Activated T-cell treated with anti-CD3 and anti-CD28 coated beads, Interleukin-2, amount 50 U/mL, for 24 hours (primary cell): ENCODE results near the gene CDH12.
"Not testable (repeated sequence)": the region's sequence is repeated elsewhere in the genome, so short reads cannot be mapped to it uniquely, and the experiment has no call there.

Source experiments
- DNase-seq: peaks from one replicate; pipeline ENCODE4 v3.0.0-alpha.2; 2020
- H3K27ac Mint-ChIP-seq: 2 replicates; pipeline ENCODE4 v1.8.0; 2020; ENCODE audit warnings: mild to moderate bottlenecking, mixed read lengths
- H3K27me3 Mint-ChIP-seq: 2 replicates; pipeline ENCODE4 v1.8.0; 2020; ENCODE audit warnings: mixed read lengths
- H3K36me3 Mint-ChIP-seq: 2 replicates; pipeline ENCODE4 v1.8.0; 2020; ENCODE audit warnings: low read depth, mixed read lengths
- H3K4me1 Mint-ChIP-seq: 2 replicates; pipeline ENCODE4 v1.8.0; 2020; ENCODE audit warnings: low read depth, mixed read lengths
- H3K4me3 Mint-ChIP-seq: 2 replicates; pipeline ENCODE4 v1.8.0; 2020; ENCODE audit warnings: mild to moderate bottlenecking, moderate library complexity, mixed read lengths
- H3K9me3 Mint-ChIP-seq: 2 replicates; pipeline ENCODE4 v1.8.0; 2020; ENCODE audit warnings: mixed read lengths

The CDH12 gene

DNA sequence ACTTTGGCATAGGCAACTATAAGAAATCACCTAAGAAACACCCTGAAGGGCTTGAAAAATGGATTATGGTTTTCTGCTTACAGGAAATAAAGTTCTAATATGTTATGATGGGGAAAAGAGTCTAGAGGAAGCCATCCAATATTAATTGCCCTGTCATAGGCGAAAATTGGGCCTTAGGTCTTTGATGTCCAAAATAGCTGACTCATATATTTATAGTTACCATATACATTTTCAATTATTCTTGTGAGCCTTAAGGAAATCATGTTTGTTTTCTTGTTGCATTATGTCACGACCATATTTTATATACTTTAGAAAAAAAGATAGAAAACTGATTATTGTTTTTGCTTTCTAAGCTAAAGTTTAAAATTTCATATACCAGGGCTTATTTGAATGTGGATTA, 509.1 kb downstream of the CDH12 start:
- H3K36me3 Mint-ChIP-seq: no peaks in the 10 kb centered on the region
- no peaks in the 10 kb centered on the region for H3K27me3 Mint-ChIP-seq
- H3K9me3 Mint-ChIP-seq: peaks cover 3% of the 10 kb centered on the region
- no peaks in the 10 kb centered on the region for H3K4me1 Mint-ChIP-seq
- DNase-seq: no peak
- no peak overlapping the region for H3K27ac Mint-ChIP-seq
- H3K4me3 Mint-ChIP-seq: no peak overlapping the region

DNA sequence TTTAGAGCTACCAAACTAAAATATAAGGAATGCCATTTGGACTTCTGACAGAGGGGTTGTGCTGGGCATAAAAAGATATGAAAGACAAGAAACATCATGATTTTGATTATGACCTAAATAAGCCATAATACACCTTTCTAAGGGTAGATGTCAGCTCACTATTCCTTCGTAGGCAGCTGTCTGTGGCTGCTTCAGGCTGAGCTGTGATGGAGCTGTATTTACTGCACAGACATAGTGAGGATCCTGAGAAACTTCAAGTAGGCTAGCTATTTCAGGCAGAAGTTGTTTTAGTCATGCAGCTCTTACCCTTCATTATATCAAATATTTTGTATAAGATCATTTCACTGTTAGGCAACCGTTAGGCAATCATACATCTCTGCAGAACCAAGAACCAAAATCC, 511.7 kb downstream of the CDH12 start:
- Mint-ChIP-seq H3K9me3 (peaks cover 16% of the 10 kb centered on the region), H3K4me1 (no peaks in the 10 kb centered on the region), H3K27me3 (no peaks in the 10 kb centered on the region), H3K36me3 (no peaks in the 10 kb centered on the region), H3K4me3 (no peak overlapping the region), H3K27ac (no peak overlapping the region)
- no peak for DNase-seq

DNA sequence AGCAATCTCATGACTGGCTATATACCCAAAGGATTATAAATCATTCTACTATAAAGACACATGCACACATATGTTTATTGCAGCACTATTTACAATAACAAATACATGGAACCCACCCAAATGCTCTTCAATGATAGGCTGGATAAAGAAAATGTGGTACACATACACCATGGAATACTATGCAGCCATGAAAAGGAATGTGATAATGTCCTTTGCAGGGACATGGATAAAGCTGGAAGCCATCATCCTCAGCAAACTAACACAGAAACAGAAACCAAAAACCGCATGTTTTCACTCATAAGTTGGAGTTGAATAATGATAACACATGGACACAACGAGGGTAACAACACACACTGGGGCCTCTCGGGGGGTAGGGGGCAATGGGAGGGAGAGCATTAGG, 520.2 kb downstream of the CDH12 start:
- not testable (repeated sequence) for DNase-seq, H3K4me1 Mint-ChIP-seq, H3K4me3 Mint-ChIP-seq, H3K27ac Mint-ChIP-seq, H3K36me3 Mint-ChIP-seq, H3K27me3 Mint-ChIP-seq
- peaks cover 26% of the 10 kb centered on the region for H3K9me3 Mint-ChIP-seq

DNA sequence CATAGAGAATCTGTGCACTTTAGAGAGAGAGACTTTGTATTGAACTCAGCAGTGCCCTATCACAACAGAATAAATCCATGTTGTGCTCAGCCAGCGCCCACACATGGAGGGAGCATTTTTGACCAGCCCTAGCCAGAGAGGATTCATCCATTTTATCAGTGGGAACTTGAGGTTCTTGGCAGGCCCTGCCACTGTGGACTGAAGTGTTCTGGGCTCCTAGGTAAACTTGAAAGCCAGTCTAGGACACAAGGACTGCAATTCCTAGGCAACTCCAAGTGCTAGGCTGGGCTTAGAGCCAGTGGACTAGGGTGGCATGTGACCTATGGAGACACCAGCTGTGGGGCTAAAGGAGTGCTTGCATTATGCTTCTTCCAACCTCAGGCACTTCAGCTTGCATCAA, 523.5 kb downstream of the CDH12 start:
- DNase-seq: no peak
- Mint-ChIP-seq H3K9me3 (peaks cover 6% of the 10 kb centered on the region), H3K4me1 (no peaks in the 10 kb centered on the region), H3K27ac (no peak overlapping the region), H3K4me3 (no peak overlapping the region), H3K36me3 (no peaks in the 10 kb centered on the region), H3K27me3 (no peaks in the 10 kb centered on the region)

DNA sequence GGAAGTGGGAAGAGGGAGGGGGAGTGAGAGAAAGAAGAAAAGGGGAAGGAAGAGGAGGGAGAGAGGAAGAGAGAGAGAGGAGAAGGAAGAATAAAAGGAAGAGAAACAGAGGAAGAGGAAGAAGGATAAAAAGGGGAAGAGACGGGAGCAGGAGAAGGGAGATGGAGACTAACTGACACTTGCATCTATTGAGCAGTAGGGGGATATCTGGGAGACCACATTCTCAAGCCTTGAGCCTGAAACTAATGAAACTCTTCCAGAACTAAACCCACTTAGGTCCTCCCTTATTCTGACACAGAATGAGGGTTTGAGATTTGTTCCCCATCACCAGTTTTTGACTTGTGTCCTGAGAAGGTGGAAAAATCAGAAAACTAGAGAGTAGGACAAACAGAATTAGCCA, 533.3 kb downstream of the CDH12 start:
- no peak overlapping the region for H3K27ac Mint-ChIP-seq
- H3K4me1 Mint-ChIP-seq: no peaks in the 10 kb centered on the region
- DNase-seq: no peak
- H3K4me3 Mint-ChIP-seq: no peak overlapping the region
- peaks cover 16% of the 10 kb centered on the region for H3K9me3 Mint-ChIP-seq
- no peaks in the 10 kb centered on the region for H3K27me3 Mint-ChIP-seq
- H3K36me3 Mint-ChIP-seq: no peaks in the 10 kb centered on the region

DNA sequence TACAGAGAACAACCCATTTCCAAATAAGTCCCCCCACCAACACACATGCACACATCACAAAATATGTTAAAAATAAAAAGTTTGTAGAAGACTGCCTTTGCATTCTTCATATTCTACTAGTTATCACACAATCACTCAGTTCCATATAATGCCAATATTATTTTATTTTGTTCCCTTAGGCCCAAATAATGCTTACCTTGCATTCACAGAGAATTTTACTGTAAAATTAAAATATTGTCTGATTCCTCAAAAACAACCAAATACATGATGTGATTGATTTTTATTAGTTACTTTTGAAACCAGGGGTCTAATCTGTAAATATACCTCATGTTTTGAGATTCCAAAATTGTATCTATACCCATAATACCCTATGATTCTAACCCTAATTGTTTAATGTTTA, 536.9 kb downstream of the CDH12 start:
- Mint-ChIP-seq H3K9me3 (peaks cover 21% of the 10 kb centered on the region), H3K36me3 (no peaks in the 10 kb centered on the region), H3K27me3 (no peaks in the 10 kb centered on the region), H3K27ac (no peak overlapping the region), H3K4me3 (no peak overlapping the region), H3K4me1 (no peaks in the 10 kb centered on the region)
- no peak for DNase-seq

DNA sequence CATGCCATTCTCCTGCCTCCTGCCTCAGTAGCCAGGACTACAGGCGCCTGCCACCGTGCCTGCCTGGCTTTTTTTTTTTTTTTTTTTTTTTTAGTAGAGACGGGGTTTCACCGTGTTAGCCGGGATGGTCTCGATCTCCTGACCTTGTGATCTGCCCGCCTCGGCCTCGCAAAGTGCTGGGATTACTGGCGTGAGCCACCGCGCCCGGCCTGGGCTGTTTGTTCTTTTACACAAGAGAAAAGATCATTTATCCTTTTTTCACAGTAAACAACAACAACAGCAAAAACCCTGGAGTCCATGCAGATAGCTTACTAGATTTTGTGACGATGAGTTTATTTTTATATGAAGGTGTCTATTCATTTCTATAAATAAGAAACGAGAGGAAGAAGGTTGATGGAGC, 538.1 kb downstream of the CDH12 start:
- not testable (repeated sequence) for H3K4me3 Mint-ChIP-seq, H3K27ac Mint-ChIP-seq, DNase-seq, H3K27me3 Mint-ChIP-seq, H3K36me3 Mint-ChIP-seq, H3K4me1 Mint-ChIP-seq
- H3K9me3 Mint-ChIP-seq: peaks cover 22% of the 10 kb centered on the region

DNA sequence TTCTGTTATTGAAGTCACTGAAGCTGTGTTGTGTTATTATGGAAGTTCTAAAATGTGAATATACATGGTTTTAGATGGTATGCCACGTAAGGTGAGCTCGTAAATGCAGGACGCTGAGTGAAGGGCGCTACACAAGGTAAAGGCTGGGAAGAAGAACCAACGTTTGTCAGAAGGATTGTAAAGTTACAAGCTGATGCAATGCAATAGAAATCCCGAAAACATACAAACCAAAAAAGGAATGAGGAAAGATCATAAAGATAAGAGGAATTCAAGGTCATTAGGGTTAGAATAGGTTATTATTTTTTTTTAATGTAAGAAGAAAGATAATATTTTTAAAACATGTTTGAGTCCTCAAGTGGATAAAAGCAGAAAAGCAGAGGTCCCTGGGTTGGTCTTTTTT, 538.6 kb downstream of the CDH12 start:
- Mint-ChIP-seq H3K9me3 (peaks cover 22% of the 10 kb centered on the region), H3K27me3 (no peaks in the 10 kb centered on the region), H3K36me3 (no peaks in the 10 kb centered on the region), H3K27ac (no peak overlapping the region), H3K4me1 (no peaks in the 10 kb centered on the region), H3K4me3 (no peak overlapping the region)
- no peak for DNase-seq

DNA sequence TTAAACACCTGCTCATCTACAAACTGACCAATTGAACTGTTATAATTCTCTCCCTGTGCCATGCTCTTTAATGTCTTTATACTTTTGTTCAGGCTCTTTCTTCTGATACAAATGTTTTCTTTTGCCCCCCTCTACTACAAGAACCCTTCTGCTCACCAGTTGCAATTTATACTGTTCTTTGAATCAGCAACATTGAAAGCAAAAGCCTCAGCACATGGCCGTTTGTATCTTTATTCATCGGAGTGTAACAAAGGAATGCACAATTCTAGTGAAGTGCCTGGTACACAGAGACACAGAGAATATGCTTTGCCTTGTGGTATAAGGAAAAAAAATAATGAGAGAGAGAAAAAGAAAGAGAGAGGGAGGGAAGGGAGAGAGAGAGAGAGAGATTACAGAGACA, 547.1 kb downstream of the CDH12 start:
- Mint-ChIP-seq H3K36me3 (no peaks in the 10 kb centered on the region), H3K4me1 (no peaks in the 10 kb centered on the region), H3K27ac (no peak overlapping the region), H3K27me3 (no peaks in the 10 kb centered on the region), H3K9me3 (peaks cover 9% of the 10 kb centered on the region), H3K4me3 (no peak overlapping the region)
- no peak for DNase-seq

DNA sequence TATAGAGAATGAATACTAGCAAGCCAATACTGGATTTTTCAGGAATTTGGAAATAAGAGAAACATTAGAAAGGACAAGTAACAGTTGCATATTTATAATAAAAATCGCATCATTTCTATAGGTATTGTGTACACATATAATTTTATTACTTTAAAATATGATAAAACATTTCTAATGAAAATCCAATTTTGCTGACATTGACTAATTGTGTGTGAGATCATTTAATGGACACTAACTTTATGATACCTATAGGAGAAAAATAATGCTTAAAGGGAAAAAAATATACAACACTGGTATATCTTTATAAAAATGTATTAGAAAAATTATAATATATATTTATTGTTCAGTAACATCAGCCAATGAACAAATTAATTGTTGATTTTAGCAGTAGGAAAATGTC, 557.3 kb downstream of the CDH12 start:
- Mint-ChIP-seq H3K4me1 (no peaks in the 10 kb centered on the region), H3K27me3 (no peaks in the 10 kb centered on the region), H3K36me3 (no peaks in the 10 kb centered on the region), H3K9me3 (peaks cover 25% of the 10 kb centered on the region), H3K4me3 (no peak overlapping the region), H3K27ac (no peak overlapping the region)
- no peak for DNase-seq

DNA sequence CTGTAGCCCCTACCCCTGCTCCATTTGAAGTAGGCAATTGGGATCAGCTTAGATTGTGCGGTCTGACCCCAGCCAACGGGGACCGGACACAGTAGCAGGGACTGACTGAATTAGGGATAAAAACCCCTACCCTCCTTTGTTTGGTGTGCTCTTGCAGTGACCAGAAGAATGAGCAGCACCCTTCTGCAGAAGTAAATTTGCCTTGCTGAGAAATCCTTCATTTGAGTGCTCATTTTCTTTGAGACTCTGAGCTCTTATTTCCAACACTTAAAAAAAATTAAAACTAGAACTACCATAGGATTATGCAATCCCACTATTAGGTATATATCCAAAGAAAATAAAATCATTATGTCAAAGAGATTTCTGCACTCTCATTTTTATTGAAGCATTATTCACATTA, 560.0 kb downstream of the CDH12 start:
- Mint-ChIP-seq H3K4me3 (no peak overlapping the region), H3K27ac (no peak overlapping the region), H3K36me3 (no peaks in the 10 kb centered on the region), H3K9me3 (peaks cover 29% of the 10 kb centered on the region), H3K4me1 (no peaks in the 10 kb centered on the region), H3K27me3 (no peaks in the 10 kb centered on the region)
- no peak for DNase-seq

DNA sequence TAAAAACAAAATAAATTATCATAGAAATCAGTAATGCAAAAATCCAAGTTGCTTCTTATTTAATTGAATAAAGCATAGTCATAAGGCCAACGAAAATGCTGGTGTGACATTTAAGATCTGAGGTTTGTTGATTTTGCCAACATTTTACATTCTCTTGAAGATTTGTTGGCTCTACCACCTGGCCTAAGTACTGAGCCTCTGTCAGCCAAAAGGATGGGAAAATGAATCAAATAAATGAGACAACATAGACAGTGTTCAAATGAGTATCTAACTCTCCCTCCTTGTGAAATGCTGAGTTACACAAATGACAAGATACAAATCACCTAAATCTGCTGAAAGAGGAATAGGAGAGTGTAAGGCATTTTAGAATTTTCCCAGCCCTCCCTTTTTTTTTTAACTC, 575.0 kb downstream of the CDH12 start:
- no peaks in the 10 kb centered on the region for H3K36me3 Mint-ChIP-seq
- H3K4me1 Mint-ChIP-seq: no peaks in the 10 kb centered on the region
- H3K4me3 Mint-ChIP-seq: no peak overlapping the region
- H3K9me3 Mint-ChIP-seq: peaks cover 7% of the 10 kb centered on the region
- no peak for DNase-seq
- H3K27ac Mint-ChIP-seq: no peak overlapping the region
- no peaks in the 10 kb centered on the region for H3K27me3 Mint-ChIP-seq

DNA sequence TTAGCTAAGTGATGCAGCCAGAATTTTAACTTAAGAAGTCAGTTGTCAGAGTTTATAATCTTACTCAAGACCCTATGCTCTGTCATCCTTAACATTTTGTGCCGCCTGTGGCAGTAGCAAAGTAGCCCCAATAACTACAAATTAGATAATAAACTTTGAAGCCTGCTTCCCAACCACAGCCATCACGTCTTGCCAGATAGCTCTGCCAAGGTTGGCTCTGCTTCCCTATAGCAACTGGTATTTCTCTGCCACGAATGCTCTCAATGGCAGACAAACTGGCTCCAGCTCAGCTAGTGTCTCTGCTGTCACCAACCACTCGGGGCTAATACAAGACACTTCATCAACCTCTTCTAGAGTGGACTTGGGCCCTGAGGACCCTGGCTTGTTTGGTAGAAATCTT, 576.1 kb downstream of the CDH12 start:
- no peaks in the 10 kb centered on the region for H3K36me3 Mint-ChIP-seq
- peaks cover 14% of the 10 kb centered on the region for H3K9me3 Mint-ChIP-seq
- H3K4me3 Mint-ChIP-seq: no peak overlapping the region
- no peaks in the 10 kb centered on the region for H3K4me1 Mint-ChIP-seq
- no peak for DNase-seq
- no peaks in the 10 kb centered on the region for H3K27me3 Mint-ChIP-seq
- H3K27ac Mint-ChIP-seq: no peak overlapping the region

DNA sequence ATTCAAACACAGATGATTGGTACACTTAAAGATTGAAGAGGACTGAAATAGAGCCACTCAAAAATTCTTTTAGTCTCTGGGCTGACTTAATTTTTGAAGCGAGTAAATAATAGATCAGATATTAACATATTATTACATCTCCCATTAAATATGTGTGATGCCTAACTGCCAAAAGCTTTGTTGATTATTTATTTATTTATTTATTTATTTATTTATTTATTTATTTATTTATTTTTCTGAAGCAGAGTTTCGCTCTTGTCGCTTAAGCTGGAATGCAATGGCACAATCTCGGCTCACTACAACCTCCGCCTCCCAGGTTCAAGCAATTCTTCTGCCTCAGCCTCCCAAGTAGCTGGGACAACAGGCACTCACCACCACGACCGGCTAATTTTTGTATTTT, 587.3 kb downstream of the CDH12 start:
- not testable (repeated sequence) for H3K27ac Mint-ChIP-seq, H3K4me3 Mint-ChIP-seq, DNase-seq, H3K4me1 Mint-ChIP-seq, H3K9me3 Mint-ChIP-seq, H3K36me3 Mint-ChIP-seq, H3K27me3 Mint-ChIP-seq

DNA sequence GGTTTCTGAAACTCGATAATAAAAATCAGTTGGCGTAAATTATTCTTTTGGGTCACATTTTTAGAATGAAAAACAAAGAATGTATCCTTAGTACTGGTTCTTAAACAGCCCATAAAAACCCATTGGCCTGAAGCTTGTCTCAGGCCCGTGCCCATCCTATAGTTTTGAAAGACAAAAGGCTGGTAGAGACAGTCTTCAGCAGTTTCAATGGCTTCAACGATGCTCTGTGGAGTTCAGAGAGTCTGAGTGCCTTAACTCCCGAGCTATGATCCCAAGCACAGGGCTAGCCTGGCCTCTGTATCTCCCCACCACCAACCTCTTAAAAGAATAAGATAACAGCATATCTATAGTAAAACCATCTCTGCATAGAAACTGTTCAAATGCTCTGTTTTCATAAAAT, 595.0 kb downstream of the CDH12 start:
- Mint-ChIP-seq H3K9me3 (peaks cover 3% of the 10 kb centered on the region), H3K27me3 (no peaks in the 10 kb centered on the region), H3K4me3 (no peak overlapping the region), H3K36me3 (no peaks in the 10 kb centered on the region), H3K4me1 (no peaks in the 10 kb centered on the region), H3K27ac (no peak overlapping the region)
- no peak for DNase-seq

DNA sequence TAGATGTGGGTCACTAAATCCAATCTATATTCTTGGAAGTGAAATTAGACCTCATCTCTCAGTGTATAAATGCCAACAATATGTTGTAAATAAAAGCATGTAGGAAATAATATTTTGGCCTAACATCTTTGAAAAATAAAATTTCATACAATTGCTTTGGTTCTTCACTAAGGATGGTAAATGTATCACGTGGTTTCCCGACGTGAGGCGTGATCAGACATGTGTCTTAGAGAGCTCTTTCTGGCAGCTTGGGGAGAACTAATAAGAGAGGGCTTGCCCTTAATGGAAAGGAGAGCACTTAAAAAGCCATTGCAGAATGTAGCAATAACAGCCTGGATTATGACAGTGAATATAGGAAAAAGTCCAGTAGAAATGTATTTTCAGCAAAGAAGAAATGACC, 602.6 kb downstream of the CDH12 start:
- H3K4me3 Mint-ChIP-seq: no peak overlapping the region
- peaks cover 7% of the 10 kb centered on the region for H3K9me3 Mint-ChIP-seq

More for the DNA sequence above, 602.6 kb downstream of the CDH12 start:
- H3K4me1 Mint-ChIP-seq: no peaks in the 10 kb centered on the region
- no peaks in the 10 kb centered on the region for H3K27me3 Mint-ChIP-seq
- DNase-seq: no peak
- no peak overlapping the region for H3K27ac Mint-ChIP-seq
- no peaks in the 10 kb centered on the region for H3K36me3 Mint-ChIP-seq
